OCI-LY3 (cell line): ENCODE data around the gene PDE4D.

Source experiments
- H2AFZ ChIP-seq: fragments of 200-600, 300-600 bp; shearing (Covaris generic); 2 replicates; pipeline ENCODE4 v1.6.0; 2014; ENCODE audit warnings: antibody characterized with exemption, low read depth, low read length
- H3K27ac ChIP-seq: fragments of 200-600, 300-600 bp; sonication (generic); 2 replicates; pipeline ENCODE4 v1.5.1; 2014; ENCODE audit warnings: mild to moderate bottlenecking, low read length, moderate library complexity, mixed read lengths
- H3K27me3 ChIP-seq: fragments of 200-600, 300-600 bp; sonication (generic); 2 replicates; pipeline ENCODE4 v1.6.1; 2014; ENCODE audit warnings: low read depth, low read length, mixed read lengths
- H3K36me3 ChIP-seq: fragments of 200-600, 300-600 bp; sonication (generic); replicated peaks from 2 replicates; pipeline ENCODE3; 2014; ENCODE audit warnings: low read depth, low read length, mixed read lengths
- H3K4me1 ChIP-seq: fragments of 300-600, 200-600 bp; sonication (generic); 2 replicates; pipeline ENCODE4 v1.6.1; 2014; ENCODE audit warnings: low read length, mixed read lengths
- H3K4me2 ChIP-seq: fragments of 200-600, 300-600 bp; sonication (generic); 2 replicates; pipeline ENCODE4 v1.6.1; 2014; ENCODE audit warnings: low read length, mixed read lengths
- H3K4me3 ChIP-seq: fragments of 300-600, 200-600 bp; sonication (generic); 2 replicates; pipeline ENCODE4 v1.5.1; 2014; ENCODE audit warnings: antibody characterized with exemption, mild to moderate bottlenecking, low read length, moderate library complexity
- H3K79me2 ChIP-seq: fragments of 300-600, 200-600 bp; shearing (Covaris generic); 2 replicates; pipeline ENCODE4 v1.6.1; 2014; ENCODE audit warnings: mild to moderate bottlenecking, low read length, mixed read lengths
- H3K9ac ChIP-seq: fragments of 300-600, 200-600 bp; shearing (Covaris generic); 2 replicates; pipeline ENCODE4 v1.6.0; 2014; ENCODE audit warnings: mild to moderate bottlenecking, low read length, moderate library complexity
- H3K9me3 ChIP-seq: fragments of 200-600, 300-600 bp; shearing (Covaris generic); 2 replicates; pipeline ENCODE4 v1.6.1; 2014; ENCODE audit warnings: low read length, mixed read lengths; ENCODE audit not compliant: insufficient read depth
- H4K20me1 ChIP-seq: fragments of 200-600, 300-600 bp; sonication (generic); 2 replicates; pipeline ENCODE4 v1.6.1; 2016; ENCODE audit warnings: low read length, mixed read lengths; ENCODE audit not compliant: insufficient read depth
- CTCF ChIP-seq: fragments of 200-600, 300-600 bp; sonication (generic); IDR thresholded peaks from 2 replicates; pipeline ENCODE4 v1.5.1; 2014; ENCODE audit warnings: antibody characterized with exemption, low read length, low read depth
- EZH2phosphoT487 ChIP-seq: fragments of 200-600 bp; shearing (Covaris generic); IDR thresholded peaks from 2 replicates; pipeline ENCODE4 v1.6.1; 2018; ENCODE audit warnings: antibody characterized with exemption, mixed run types, low read depth

Gene PDE4D

GRCh38 chr5:59618644-59619043 is 274.9 kb downstream of the PDE4D start:
- no peak overlapping the region for H3K9ac ChIP-seq
- H3K4me3 ChIP-seq: no peak overlapping the region
- H3K9me3 ChIP-seq: no peaks in the 10 kb centered on the region
- no peak overlapping the region for H3K27ac ChIP-seq
- no peaks in the 10 kb centered on the region for H3K4me1 ChIP-seq
- no peaks in the 10 kb centered on the region for H3K36me3 ChIP-seq
- no peaks in the 10 kb centered on the region for H3K27me3 ChIP-seq
- TF ChIP-seq CTCF (no peak), EZH2phosphoT487 (no peak)
- H3K79me2 ChIP-seq: no peaks in the 10 kb centered on the region
- H3K4me2 ChIP-seq: no peak overlapping the region
- no peaks in the 10 kb centered on the region for H4K20me1 ChIP-seq
- H2AFZ ChIP-seq: no peak overlapping the region

- Histone ChIP-seq H3K9ac (no peak overlapping the region), H3K4me3 (no peak overlapping the region), H3K9me3 (no peaks in the 10 kb centered on the region), H3K4me1 (no peaks in the 10 kb centered on the region), H3K27ac (no peak overlapping the region), H3K79me2 (no peaks in the 10 kb centered on the region), H4K20me1 (no peaks in the 10 kb centered on the region), H3K36me3 (no peaks in the 10 kb centered on the region), H3K4me2 (no peak overlapping the region), H2AFZ (no peak overlapping the region), H3K27me3 (no peaks in the 10 kb centered on the region)
- TF ChIP-seq EZH2phosphoT487: no peak
- no peak for TF ChIP-seq CTCF
Observed at GRCh38 chr5:59617186-59617771, 276.2 kb downstream of the PDE4D start.

GRCh38 chr5:59616413-59616812 is 277.1 kb downstream of the PDE4D start:
- Histone ChIP-seq H3K4me1 (no peaks in the 10 kb centered on the region), H3K9ac (no peak overlapping the region), H3K4me3 (no peak overlapping the region), H3K27ac (no peak overlapping the region), H2AFZ (no peak overlapping the region), H3K9me3 (no peaks in the 10 kb centered on the region), H3K27me3 (no peaks in the 10 kb centered on the region), H4K20me1 (no peaks in the 10 kb centered on the region), H3K79me2 (no peaks in the 10 kb centered on the region), H3K36me3 (no peaks in the 10 kb centered on the region), H3K4me2 (no peak overlapping the region)
- no peak for TF ChIP-seq CTCF
- no peak for TF ChIP-seq EZH2phosphoT487

GRCh38 chr5:59615272-59615671 is 278.3 kb downstream of the PDE4D start:
- H4K20me1 ChIP-seq: no peaks in the 10 kb centered on the region
- no peak overlapping the region for H3K4me3 ChIP-seq
- no peaks in the 10 kb centered on the region for H3K4me1 ChIP-seq
- no peak overlapping the region for H3K9ac ChIP-seq
- no peaks in the 10 kb centered on the region for H3K79me2 ChIP-seq
- H3K27me3 ChIP-seq: no peaks in the 10 kb centered on the region
- H3K27ac ChIP-seq: no peak overlapping the region
- no peak overlapping the region for H2AFZ ChIP-seq
- TF ChIP-seq CTCF (no peak), EZH2phosphoT487 (no peak)
- H3K9me3 ChIP-seq: no peaks in the 10 kb centered on the region
- no peak overlapping the region for H3K4me2 ChIP-seq
- H3K36me3 ChIP-seq: no peaks in the 10 kb centered on the region
